Fibroblast of lung (primary cell): ENCODE results near the gene CCDC85C. TPM values are rescaled to one million over a fixed set of nuclear protein-coding genes. Genes with fewer than 3 reads are reported as not detected.
A peak's percentile ranks its signal among the peaks of the same experiment; 100 is the strongest.

Experiments
- DNase-seq, 2 donors: peaks; one replicate each; pipeline versions ENCODE4 v3.0.0 to v3.0.0-alpha.2; 2010; ENCODE audit warnings: low read depth in 2 of 2
- H2AFZ ChIP-seq: 2 replicates; pipeline ENCODE4 v1.5.1; 2012; ENCODE audit warnings: low read length, control low read depth, inconsistent platforms
- H3K27ac ChIP-seq: 2 replicates; pipeline ENCODE4 v1.5.1; 2011; ENCODE audit warnings: low read length, control low read depth; ENCODE audit not compliant: insufficient read depth
- H3K27me3 ChIP-seq: 2 replicates; pipeline ENCODE4 v1.5.1; 2011; ENCODE audit warnings: mild to moderate bottlenecking, low read length; ENCODE audit not compliant: control insufficient read depth, insufficient read depth
- H3K36me3 ChIP-seq: 2 replicates; pipeline ENCODE4 v1.5.1; 2011; ENCODE audit warnings: low read length; ENCODE audit not compliant: control insufficient read depth, insufficient read depth
- H3K4me1 ChIP-seq: 2 replicates; pipeline ENCODE4 v1.5.1; 2011; ENCODE audit warnings: low read length; ENCODE audit not compliant: control insufficient read depth, insufficient read depth; ENCODE audit errors: extremely low read depth
- H3K4me2 ChIP-seq: 2 replicates; pipeline ENCODE4 v1.5.1; 2011; ENCODE audit warnings: low read length, control low read depth; ENCODE audit not compliant: insufficient read depth; ENCODE audit errors: extremely low read depth
- H3K4me3 ChIP-seq, 4 experiments: fragments of 200-600 bp in 1 of 4; sonication (generic) in 1 of 4; replicated peaks in 1 of 4; 2 replicates each; pipeline ENCODE4 v1.5.1; 2011 to 2016; ENCODE audit warnings: low read length in 4 of 4, low read depth in 3 of 4, mild to moderate bottlenecking in 3 of 4, control low read depth in 2 of 4, inconsistent platforms in 1 of 4, mixed read lengths in 1 of 4; ENCODE audit not compliant: insufficient read depth in 1 of 4; ENCODE audit errors: control extremely low read depth in 1 of 4
- H3K79me2 ChIP-seq: 2 replicates; pipeline ENCODE4 v1.5.1; 2012; ENCODE audit warnings: mild to moderate bottlenecking, low read length, inconsistent platforms; ENCODE audit not compliant: control insufficient read depth, insufficient read depth
- H3K9ac ChIP-seq: 2 replicates; pipeline ENCODE4 v1.5.1; 2011; ENCODE audit warnings: mild to moderate bottlenecking, low read length, control low read depth; ENCODE audit not compliant: insufficient read depth
- H3K9me3 ChIP-seq: 2 replicates; pipeline ENCODE4 v1.5.1; 2012; ENCODE audit warnings: low read depth, low read length; ENCODE audit not compliant: control insufficient read depth, insufficient read depth
- H4K20me1 ChIP-seq: 2 replicates; pipeline ENCODE4 v1.5.1; 2011; ENCODE audit warnings: low read length; ENCODE audit not compliant: control insufficient read depth, insufficient read depth; ENCODE audit errors: extremely low read depth
- CTCF ChIP-seq, 2 donors: IDR thresholded peaks in 1 of 2; conservative IDR thresholded peaks in 1 of 2; 1 replicate in 1 of 2; 2 replicates in 1 of 2; pipeline ENCODE4 v1.5.1; 2011 to 2012; ENCODE audit warnings: low read length in 2 of 2, control low read depth in 1 of 2, inconsistent platforms in 1 of 2, low read depth in 1 of 2, mild to moderate bottlenecking in 1 of 2
- EZH2 ChIP-seq: IDR thresholded peaks from 2 replicates; pipeline ENCODE4 v1.5.1; 2012; ENCODE audit warnings: low read length, control low read depth, mild to moderate bottlenecking; ENCODE audit errors: missing control alignments
- polyA plus RNA-seq, 2 donors: library from polyadenylated mRNA; depleted of rRNA in 1 of 2; stranded (reverse) in 1 of 2; unstranded in 1 of 2; fragments of >200 nt; gene quantifications; 2 replicates each; pipeline ENCODE4 v1.2.1, GENCODE V29; 2011 to 2012; ENCODE audit warnings: missing spikeins in 1 of 2
- total RNA-seq: library from RNA; depleted of rRNA; stranded (reverse); fragments of >200 nt; gene quantifications from 2 replicates; pipeline ENCODE4 v1.2.1, GENCODE V29; 2014

The CCDC85C gene
- total and polyA plus RNA-seq, 2 donors (not counting 1 experiment from before 2014, with no cell fraction given) = 4.6 to 9.6 TPM

- Histone ChIP-seq H3K4me2 (no peak overlapping the region), H3K4me3 (no peak overlapping the region), H3K79me2 (peaks cover 6% of the 10 kb centered on the region), H2AFZ (no peak overlapping the region), H3K27me3 (no peaks in the 10 kb centered on the region), H3K9me3 (no peaks in the 10 kb centered on the region), H3K36me3 (no peaks in the 10 kb centered on the region), H3K9ac (no peak overlapping the region), H4K20me1 (no peaks in the 10 kb centered on the region), H3K4me1 (peaks cover 5% of the 10 kb centered on the region), H3K27ac (no peak overlapping the region)
- TF ChIP-seq CTCF (conservative IDR thresholded peaks at IDR 0.05 in 1 of 2, IDR thresholded peaks at IDR 0.05 in 1 of 2; ENCODE audit: low read depth in 1 of 2, low read length in 2 of 2) (no peak), EZH2 (no peak)
- DNase-seq = no peak
Observed at GRCh38 chr14:99563749-99564129, 40.3 kb downstream of the CCDC85C start.

GRCh38 chr14:99562856-99563748, 40.9 kb downstream of the CCDC85C start:
- TF ChIP-seq EZH2 = no peak
- TF ChIP-seq CTCF (conservative IDR thresholded peaks at IDR 0.05 in 1 of 2, IDR thresholded peaks at IDR 0.05 in 1 of 2; ENCODE audit: low read depth in 1 of 2, low read length in 2 of 2) = peak in 1 of 2 donors; percentile 51
- H3K79me2 ChIP-seq = peaks cover 6% of the 10 kb centered on the region
- H2AFZ ChIP-seq = no peak overlapping the region
- no peak overlapping the region for H3K4me3 ChIP-seq
- peaks cover 4% of the 10 kb centered on the region for H3K4me1 ChIP-seq
- H3K9ac ChIP-seq = no peak overlapping the region
- no peak overlapping the region for H3K27ac ChIP-seq
- H3K27me3 ChIP-seq = no peaks in the 10 kb centered on the region
- DNase-seq = peak; percentile 72 to 89
- no peak overlapping the region for H3K4me2 ChIP-seq
- H3K9me3 ChIP-seq = no peaks in the 10 kb centered on the region
- H4K20me1 ChIP-seq = no peaks in the 10 kb centered on the region
- H3K36me3 ChIP-seq = no peaks in the 10 kb centered on the region

GRCh38 chr14:99561864-99562263, 42.1 kb downstream of the CCDC85C start:
- Histone ChIP-seq H3K27ac (no peak overlapping the region), H2AFZ (no peak overlapping the region), H3K4me3 (no peak overlapping the region), H3K4me2 (no peak overlapping the region), H4K20me1 (no peaks in the 10 kb centered on the region), H3K9me3 (no peaks in the 10 kb centered on the region), H3K36me3 (no peaks in the 10 kb centered on the region), H3K9ac (no peak overlapping the region), H3K27me3 (no peaks in the 10 kb centered on the region), H3K4me1 (peaks cover 4% of the 10 kb centered on the region), H3K79me2 (peaks cover 6% of the 10 kb centered on the region)
- DNase-seq = no peak
- TF ChIP-seq CTCF (conservative IDR thresholded peaks at IDR 0.05 in 1 of 2, IDR thresholded peaks at IDR 0.05 in 1 of 2; ENCODE audit: low read depth in 1 of 2, low read length in 2 of 2) (no peak), EZH2 (no peak)
